Left renal cortex interstitium (tissue), 4 donors: Measurements from ENCODE around the gene CCDC194. TPM values are rescaled to one million over a fixed set of nuclear protein-coding genes. Genes with fewer than 3 reads are reported as not detected.

ENCODE experiments used
- DNase-seq, 4 donors: peaks; one replicate each; pipeline ENCODE4 v3.0.0-alpha.2; 2013; ENCODE audit warnings: low read depth in 4 of 4, low spot score in 2 of 4, missing footprints in 1 of 4
- polyA plus RNA-seq, 4 donors: library from polyadenylated mRNA; unstranded; fragments of 120-200 nt; gene quantifications; one replicate each; pipeline ENCODE4 v1.2.1, GENCODE V29; 2013; ENCODE audit not compliant: insufficient read length in 4 of 4

CCDC194 gene
- 1 to 10 TPM in 2 of 4 donors, under 1 TPM in 2; 0.83 to 6.2 (median 3.3) TPM for polyA plus RNA-seq

DNA sequence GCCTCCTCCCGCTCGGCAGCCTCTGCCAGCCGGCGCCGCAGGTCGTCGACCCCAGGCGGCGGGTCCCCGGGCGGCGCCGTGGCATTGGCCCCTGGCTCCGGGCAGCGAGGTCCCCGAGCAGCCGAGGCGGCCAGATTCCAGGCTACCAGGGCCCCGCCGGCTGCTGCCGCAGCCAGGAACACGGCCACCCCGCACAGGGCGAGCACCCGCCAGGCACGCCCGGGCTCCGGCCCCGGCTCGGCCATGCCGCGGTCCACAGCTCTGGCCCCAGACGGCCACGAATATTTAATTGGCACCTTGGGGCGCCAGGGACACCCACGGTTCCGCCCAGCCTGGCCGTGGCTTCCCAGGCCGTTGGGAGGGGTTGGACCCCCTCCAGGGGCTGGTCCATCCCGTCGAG is at the start of gene CCDC194:
Gene CCDC194 (minus strand): TSS at position 283 of the 400 bp plus-strand sequence. CDS start 38 bp downstream, at position 245.
- no peak for DNase-seq

- no peak for DNase-seq
Observed at GRCh38 chr19:17441241-17442021, 47.4 kb upstream of the CCDC194 start.

DNA sequence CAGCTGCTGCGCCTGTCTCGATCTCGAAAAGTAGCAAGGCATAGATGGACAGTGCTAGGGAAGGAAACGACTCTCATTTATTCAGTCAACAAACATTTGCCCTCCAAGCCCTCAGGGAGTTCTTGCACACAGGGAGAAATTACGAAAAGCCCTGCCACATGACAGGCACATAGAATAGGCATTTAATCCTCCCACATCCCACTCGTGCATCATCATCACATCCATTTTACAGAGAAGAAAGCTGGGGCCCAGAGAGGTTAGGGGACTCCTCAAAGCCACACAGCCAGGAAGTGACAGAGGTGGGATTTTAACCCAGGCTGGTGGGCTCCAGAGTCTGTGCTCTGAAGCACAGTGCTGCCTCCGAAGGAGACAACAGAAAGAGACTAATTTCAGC is 42.9 kb upstream of the CCDC194 start:
- no peak for DNase-seq

- no peak for DNase-seq
Observed at GRCh38 chr19:17436094-17436873, 42.3 kb upstream of the CCDC194 start.

- DNase-seq = no peak
Observed at GRCh38 chr19:17435218-17435617, 41.2 kb upstream of the CCDC194 start.

GRCh38 chr19:17431417-17431816 is 37.4 kb upstream of the CCDC194 start:
- no peak for DNase-seq

DNA sequence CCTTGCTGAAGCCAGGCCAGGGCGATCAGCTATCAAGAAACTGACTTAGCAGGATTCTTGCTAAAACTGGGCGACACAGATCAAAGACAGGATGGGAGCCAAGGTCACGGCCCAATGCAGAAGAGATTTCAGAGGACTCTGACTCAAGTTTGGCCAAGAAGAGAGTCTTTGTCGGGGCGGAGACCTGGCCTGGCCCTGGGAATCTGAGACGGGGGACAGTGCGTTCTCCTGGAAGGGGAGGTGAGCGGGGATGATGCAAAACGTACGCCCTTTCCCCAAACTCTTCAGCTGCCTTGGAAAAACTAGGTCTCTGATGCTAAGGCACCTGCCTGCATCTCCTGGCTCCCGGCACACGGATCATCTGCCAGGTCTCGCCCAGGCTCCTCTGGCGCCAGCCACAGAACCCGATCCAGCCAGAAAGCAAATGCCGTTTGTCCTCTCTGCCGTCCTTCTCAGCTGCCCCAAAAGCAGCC is 35.7 kb upstream of the CCDC194 start:
- no peak for DNase-seq

GRCh38 chr19:17424743-17425365 is 30.9 kb upstream of the CCDC194 start:
- DNase-seq = no peak

- DNase-seq = no peak
Observed at GRCh38 chr19:17423429-17424208, 29.6 kb upstream of the CCDC194 start.

DNA sequence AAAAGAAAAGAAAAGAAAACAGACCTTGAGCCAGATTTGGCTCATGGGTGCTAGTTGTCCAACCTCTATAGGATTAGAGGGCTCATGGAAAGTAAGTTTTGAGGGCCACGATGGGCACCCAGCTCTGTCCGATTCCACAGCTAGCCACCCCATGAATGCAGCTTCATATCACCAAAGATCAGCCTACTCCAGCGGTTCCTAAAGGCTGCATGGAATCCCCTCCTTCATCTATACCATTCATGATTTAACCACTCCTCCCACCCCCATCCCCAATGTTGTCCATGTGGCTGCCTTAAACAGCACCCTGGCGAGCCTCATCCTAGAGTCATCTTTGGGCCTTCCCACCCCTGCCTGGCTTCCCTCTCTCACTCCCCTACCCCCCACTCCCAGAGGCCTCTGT is 27.9 kb upstream of the CCDC194 start:
- no peak for DNase-seq

DNA sequence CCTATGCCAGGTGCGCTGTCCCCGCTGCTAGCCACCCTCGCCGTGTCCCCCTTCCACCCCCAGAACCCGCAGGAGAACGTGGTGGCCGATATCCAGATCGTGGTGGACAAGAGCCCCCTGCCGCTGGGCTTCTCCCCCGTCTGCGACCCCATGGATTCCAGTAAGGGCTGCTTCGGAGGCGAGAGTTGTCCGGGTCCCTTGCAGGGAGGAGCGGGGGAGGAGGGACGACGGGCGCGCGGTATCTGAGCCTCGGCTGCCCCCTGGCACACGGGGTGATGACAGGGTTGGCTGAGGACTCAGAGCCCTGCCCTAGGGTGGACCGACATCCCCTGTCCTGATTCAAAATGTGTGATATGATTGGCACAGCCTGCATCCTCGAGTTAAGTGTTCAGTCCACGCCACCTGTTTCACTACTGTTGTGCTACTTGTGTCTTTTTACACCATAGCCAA is 26.5 kb upstream of the CCDC194 start:
- no peak for DNase-seq

GRCh38 chr19:17419621-17420474 is 25.9 kb upstream of the CCDC194 start, which contains the start of gene MVB12A:
MVB12A (plus strand) TSS chr19:17420047; CDS start chr19:17420136, 89 bp downstream.
- DNase-seq = peak; percentile 95 to 99 (median 98)

DNA sequence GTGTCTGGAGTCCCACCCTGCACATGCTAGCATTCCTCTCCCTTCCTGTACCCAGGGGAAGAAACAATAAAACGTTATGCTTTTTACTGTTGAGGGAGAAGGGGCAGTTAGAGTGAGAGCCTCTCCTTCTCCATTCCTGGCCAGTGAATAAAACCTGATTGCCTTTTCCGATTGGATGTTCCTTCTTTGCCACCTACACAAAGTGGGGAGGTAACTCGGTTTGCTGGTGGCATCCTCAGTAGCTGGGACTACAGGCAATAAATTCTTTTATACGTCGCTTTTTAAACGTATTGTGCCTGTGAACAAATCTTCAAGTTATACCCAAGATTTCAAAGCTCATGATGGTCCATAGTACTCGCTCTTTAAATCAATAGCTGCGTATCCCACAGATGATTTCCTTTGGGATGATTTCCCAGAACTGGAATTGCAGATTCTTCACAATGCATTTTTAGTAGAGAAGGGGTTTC is 25.2 kb upstream of the CCDC194 start:
- no peak for DNase-seq

DNA sequence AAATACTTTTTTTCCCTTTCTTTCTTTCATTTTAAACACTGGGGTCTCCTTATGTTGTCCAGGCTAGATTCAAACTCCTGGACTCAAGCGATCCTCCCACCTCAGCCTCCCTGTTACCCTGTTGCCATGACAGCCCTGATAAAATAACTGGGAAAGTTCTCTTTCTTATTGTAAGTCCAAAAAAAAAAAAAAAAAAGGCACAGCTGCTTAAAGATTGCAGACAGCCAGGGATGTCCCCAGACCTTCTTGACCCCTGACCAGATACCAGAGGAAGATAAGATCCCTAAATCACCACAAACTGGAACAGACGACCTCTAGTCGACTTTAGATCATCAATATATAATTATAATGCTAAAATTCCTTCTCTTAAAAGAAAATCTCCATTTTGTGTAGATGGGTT is 24.7 kb upstream of the CCDC194 start:
- DNase-seq = no peak

DNA sequence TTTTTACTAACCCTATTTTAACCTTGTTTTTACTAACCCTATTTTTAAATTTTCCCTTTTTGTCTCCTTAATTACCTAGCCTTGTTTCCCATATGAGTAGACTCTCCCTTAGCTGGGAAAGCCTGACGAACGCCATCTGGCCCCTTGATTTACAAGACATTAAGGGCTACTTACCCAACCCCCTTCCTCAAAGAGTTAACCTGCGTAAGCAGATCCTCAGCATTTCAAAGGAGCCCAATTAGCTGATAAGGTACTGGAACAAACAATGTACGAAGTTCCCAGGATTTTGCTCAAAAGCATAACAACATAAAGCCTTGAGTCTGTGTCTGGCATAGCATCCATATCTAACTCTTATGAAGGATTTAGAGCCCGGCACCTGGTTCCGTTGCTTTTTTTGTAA is 21.1 kb upstream of the CCDC194 start:
- DNase-seq = no peak

GRCh38 chr19:17414097-17414496 is 20.1 kb upstream of the CCDC194 start:
- DNase-seq = no peak

DNA sequence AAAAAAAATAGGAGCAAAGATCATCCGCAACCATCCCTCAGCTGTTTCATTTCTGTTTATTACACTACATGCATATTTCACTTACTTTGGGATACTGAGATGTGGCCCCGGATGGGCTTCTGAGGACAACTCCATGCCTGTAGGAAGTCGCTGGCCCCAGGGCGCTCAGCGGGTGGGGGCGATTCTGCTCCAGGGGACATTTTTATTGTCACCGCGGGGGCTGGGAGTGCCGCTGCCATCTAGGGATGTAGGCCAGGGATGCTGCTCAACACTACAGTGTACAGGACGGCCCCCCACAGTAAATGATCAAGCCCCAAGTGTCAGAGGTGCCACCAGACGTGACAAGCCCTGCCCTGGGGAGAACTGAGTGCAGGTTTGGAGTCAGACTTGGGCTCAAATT is 17.8 kb upstream of the CCDC194 start:
- DNase-seq = no peak

- no peak for DNase-seq
Observed at GRCh38 chr19:17409990-17410389, 16.0 kb upstream of the CCDC194 start.

DNA sequence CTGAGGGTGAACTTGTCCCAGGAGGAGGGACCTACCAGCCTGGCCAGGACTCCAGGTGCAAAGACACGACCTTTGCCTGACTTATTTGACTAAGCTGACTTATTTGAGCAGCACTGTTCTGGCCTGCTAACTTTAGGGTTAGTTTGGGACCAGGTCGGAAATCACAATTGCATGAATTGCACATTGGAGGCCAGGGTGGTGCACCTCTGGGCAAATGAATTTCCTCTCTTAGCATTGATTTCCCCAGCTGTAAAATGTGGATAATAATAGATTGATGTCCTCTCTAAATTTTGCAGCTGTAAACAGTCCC is 12.8 kb upstream of the CCDC194 start:
- no peak for DNase-seq
